ENCODE results near the gene REXO2. TPM values are rescaled to one million over a fixed set of nuclear protein-coding genes. Genes with fewer than 3 reads are reported as not detected.

REXO2 gene
- total RNA-seq: 100 to 1,000 TPM in 3 of 4 donors, 10 to 100 TPM in 1; 97.8 to 177 (median 119) TPM

DNA sequence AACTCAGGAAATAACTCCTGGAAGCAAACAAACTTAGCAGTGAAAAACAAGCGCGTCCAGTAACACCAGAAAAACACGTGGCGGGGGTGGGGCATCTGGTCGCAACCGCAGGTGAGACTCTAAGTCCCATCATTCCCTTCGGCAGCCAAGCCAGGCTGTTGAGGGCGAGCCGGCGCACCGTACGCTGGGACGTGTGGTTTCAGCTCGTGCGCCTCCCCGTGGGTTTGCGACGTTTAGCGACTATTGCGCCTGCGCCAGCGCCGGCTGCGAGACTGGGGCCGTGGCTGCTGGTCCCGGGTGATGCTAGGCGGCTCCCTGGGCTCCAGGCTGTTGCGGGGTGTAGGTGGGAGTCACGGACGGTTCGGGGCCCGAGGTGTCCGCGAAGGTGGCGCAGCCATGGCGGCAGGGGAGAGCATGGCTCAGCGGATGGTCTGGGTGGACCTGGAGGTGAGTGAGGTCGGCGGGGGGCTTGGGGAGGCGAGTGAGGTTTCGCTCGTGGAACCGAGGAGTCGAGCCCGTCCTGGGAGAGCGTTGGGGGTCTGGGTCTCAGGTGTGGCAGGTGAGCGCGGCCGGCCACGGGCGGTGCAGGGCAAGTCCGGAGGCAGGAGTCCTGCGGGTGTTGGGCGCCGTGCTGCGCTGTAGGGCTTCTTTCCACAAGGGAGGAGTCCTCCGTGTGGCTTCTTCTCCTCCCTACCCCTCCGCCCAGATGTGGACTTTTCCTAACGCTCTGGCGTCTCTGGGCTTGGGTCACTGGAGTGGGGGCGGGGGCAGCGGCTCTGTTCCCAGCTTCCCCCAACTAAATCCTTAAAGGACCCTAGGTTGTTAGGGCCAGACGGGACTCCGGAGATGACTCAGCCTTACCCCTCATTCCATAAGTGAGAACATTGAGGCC, at the start of gene REXO2:
Gene REXO2 (plus strand): TSS at position 239 of the 892 bp plus-strand sequence. CDS start 62 bp downstream, at position 301.
- H3K4me1 ChIP-seq: peaks cover 7 to 28% (median 8%) of the 10 kb centered on the region in 3 donors
- peak within 1 kb of the TSS; percentile 66 to 77 for H3K4me3 ChIP-seq
- peak; percentile 99 for ATAC-seq
- H3K36me3 ChIP-seq: peaks cover 0 to 9% of the 10 kb centered on the region in 2 donors
- 0 to 1% methylated on average over 16 to 33 of the region's 64 CpGs for WGBS, 2 donors (ENCODE audit: low coverage in 1 of 2)
- TF ChIP-seq CTCF (IDR thresholded peaks at IDR 0.05): peak in 3 of 4 experiments; percentile 42 to 45 (median 43)
- peak; percentile 76 to 81 for TF ChIP-seq POLR2A (IDR thresholded peaks at IDR 0.05)
- TF ChIP-seq EP300 (IDR thresholded peaks at IDR 0.05): no peak
- peak; percentile 94 for TF ChIP-seq POLR2AphosphoS5 (IDR thresholded peaks at IDR 0.05)
- no peaks in the 10 kb centered on the region for H3K9me3 ChIP-seq
- no peaks in the 10 kb centered on the region for H3K27me3 ChIP-seq
- H3K27ac ChIP-seq: peak within 1 kb of the TSS; percentile 11 to 93 (median 90)

DNA sequence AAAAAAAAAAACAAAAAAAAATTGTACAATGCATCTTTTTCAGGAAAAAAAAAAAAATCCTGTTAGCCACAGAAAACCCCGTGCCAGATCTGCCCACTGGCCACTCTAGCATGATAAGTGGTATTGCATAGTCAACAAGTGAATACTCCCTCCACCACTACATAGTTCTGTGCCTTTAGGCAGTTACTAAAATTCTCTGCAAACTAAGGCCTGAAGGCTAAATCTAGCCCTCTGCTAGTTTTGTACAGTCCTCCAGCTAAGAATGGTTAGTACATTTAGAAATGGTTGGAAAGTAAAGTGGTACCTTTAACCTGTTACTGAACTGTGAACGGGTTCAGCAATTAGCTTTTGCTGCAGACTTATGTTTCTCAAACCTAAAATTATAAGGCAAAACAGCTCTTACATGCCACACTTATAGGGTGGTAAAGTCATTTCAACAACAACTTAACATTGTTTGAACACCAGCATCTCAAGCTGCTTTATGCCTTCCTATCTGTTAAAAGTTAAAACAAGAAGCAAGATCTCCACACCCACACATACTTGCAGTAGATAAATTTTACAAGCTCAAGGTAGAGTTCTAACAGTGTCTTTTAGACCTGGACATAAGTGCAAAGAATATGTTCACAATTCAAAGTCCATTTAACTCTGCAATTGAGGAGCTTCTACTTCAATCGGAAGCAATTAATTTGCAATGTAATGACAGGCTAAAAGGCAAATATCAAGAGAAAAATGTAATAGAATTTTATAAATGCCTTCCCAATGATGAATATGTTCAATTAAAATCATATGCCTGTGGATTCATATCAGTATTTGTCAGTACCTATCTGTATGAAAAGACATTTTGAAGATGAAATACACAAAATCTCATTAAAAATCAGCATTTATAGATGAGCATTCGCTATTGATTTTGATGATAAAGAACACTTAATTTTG, 46.3 kb upstream of the REXO2 start:
- WGBS, 2 donors (ENCODE audit: low coverage in 1 of 2): 85 to 93% methylated on average over 3 to 4 of the region's 4 CpGs
- no peak overlapping the region for H3K27ac ChIP-seq
- peaks cover 0 to 6% (median 0%) of the 10 kb centered on the region in 3 donors for H3K4me1 ChIP-seq
- no peaks in the 10 kb centered on the region for H3K36me3 ChIP-seq
- no peaks in the 10 kb centered on the region for H3K9me3 ChIP-seq
- peaks cover 5% of the 10 kb centered on the region for H3K27me3 ChIP-seq
- TF ChIP-seq EP300 (IDR thresholded peaks at IDR 0.05) (no peak), POLR2A (IDR thresholded peaks at IDR 0.05) (no peak), POLR2AphosphoS5 (IDR thresholded peaks at IDR 0.05) (no peak), CTCF (IDR thresholded peaks at IDR 0.05) (no peak)
- H3K4me3 ChIP-seq: no peak overlapping the region
- ATAC-seq: no peak

DNA sequence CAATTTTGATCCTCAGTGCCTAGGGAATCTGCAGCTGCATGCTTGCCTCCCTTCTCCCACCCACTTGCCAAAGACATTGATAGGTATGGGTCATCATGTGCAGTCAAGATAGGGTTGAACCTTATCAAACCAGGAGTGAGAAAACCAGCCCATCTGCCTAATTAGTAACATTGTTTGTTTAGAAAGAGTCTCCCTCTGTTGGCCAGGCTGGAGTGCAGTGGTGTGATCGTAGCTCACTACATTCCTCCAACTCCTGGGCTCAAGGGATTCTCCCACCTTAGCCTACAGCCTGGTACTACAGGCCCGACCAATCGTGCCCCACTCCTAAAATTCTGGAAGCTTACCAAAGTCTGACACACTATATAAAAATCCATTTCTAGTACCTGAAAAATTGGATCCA, 43.5 kb upstream of the REXO2 start:
- TF ChIP-seq POLR2A (IDR thresholded peaks at IDR 0.05): no peak
- TF ChIP-seq CTCF (IDR thresholded peaks at IDR 0.05): no peak
- TF ChIP-seq POLR2AphosphoS5 (IDR thresholded peaks at IDR 0.05): no peak
- no peak for TF ChIP-seq EP300 (IDR thresholded peaks at IDR 0.05)
- H3K9me3 ChIP-seq: no peaks in the 10 kb centered on the region
- peaks cover 3 to 20% (median 4%) of the 10 kb centered on the region in 3 donors for H3K4me1 ChIP-seq
- no peak overlapping the region for H3K27ac ChIP-seq
- no peak for ATAC-seq
- WGBS, 2 donors (ENCODE audit: low coverage in 1 of 2): 56 to 76% methylated on average over 2 to 3 of the region's 3 CpGs
- H3K27me3 ChIP-seq: no peaks in the 10 kb centered on the region
- no peak overlapping the region for H3K4me3 ChIP-seq
- H3K36me3 ChIP-seq: no peaks in the 10 kb centered on the region

DNA sequence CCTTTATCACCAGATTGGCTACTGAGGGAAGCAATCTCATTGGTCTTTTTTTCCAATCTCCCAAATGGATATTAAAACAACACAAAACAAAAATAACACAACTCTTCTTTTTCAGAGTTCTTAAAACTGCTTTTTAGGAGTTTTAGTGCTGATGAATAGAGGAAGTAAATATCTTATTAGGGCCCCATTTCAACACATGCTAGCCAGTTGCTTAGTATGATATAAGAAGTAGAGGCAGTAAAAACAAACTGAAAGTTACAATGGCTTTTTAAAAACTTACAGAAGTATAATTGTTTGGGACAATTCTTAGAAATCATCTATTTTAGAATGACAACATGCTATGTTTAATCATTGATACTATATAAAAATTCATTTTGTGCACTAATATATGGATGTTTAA, 42.4 kb upstream of the REXO2 start:
- Histone ChIP-seq H3K9me3 (no peaks in the 10 kb centered on the region), H3K4me1 (peaks cover 3 to 27% (median 4%) of the 10 kb centered on the region in 3 donors), H3K27me3 (no peaks in the 10 kb centered on the region), H3K36me3 (no peaks in the 10 kb centered on the region), H3K27ac (no peak overlapping the region), H3K4me3 (no peak overlapping the region)
- no peak for ATAC-seq
- no peak for TF ChIP-seq POLR2AphosphoS5 (IDR thresholded peaks at IDR 0.05)
- no peak for TF ChIP-seq POLR2A (IDR thresholded peaks at IDR 0.05)
- no peak for TF ChIP-seq EP300 (IDR thresholded peaks at IDR 0.05)
- no peak for TF ChIP-seq CTCF (IDR thresholded peaks at IDR 0.05)

Data from gastroesophageal sphincter (tissue), 4 donors.